Measurements from ENCODE around the gene RBM20.

RBM20 gene

DNA sequence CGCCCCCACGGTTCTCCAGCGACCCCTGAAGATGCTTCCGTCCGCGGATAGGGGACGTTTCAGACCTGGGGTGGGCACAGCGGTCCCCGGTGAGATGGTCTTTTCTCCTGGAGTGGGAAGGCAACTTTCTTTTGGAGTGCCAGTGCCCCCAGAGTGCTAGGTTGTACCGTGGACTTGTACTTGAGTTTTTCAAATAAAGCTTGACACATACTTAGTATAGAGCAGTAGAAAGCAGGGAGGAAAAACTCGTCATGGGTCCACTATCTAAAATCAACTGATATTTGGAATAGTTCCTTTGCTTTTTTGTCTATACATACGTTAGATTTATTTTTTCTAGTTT lies 28.4 kb downstream of the RBM20 start:
- no peak for DNase-seq

DNA sequence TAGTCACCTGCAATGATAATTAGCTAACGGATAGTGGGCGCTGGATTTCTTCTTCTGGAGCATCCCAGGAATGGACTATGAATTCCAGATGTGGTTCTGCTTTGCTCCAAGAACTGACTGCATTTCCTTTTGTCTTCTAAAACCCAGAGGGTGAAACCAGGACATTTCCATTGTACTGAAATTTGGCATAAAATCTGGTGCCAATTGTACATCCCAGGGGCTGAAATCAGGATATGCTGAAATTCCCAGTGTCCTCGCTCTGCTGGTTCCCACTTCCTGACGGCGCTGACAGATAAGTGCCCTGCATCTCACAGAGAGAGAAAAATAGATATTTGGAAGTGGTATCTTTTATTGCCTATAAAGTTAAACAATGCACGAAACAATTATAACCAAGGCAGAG lies 31.9 kb downstream of the RBM20 start:
- DNase-seq: no peak

GRCh38 chr10:110679486-110680272 lies 35.5 kb downstream of the RBM20 start:
- no peak for DNase-seq

- DNase-seq: no peak
Measured at GRCh38 chr10:110680273-110681020, 36.3 kb downstream of the RBM20 start.

DNA sequence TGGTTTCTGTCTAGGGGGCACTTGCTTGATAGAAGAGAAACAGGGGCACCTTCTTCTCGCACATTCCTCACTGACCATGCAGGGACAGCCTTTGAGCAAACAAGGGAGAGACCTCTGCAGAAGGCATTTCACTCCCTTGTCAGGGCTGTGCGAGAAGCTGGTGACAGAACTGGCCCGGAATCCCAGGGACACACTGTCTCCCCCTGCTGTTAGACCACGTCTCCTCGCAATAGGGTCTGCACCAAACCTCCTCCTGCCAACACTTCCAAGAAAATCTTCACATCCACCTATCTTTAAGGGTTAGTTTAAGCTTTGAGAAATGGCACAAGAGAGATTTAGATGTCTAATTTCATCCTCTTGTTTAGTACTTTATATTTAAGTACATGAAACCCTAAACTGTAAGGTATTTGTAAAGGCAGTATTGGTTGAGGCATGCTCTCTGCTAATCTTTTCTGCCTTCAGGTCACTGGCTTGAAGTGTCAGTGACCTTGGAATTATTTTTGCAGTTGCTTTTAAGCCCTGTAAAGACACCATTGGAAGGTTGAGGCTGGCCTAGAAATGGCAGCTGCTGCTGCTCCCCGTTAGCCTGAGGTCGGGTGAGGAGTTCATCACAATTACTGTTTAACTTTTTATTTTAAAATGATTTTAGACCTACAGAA lies 37.0 kb downstream of the RBM20 start:
- peak in 7 of 56 donors; percentile 4 to 20 (median 9) for DNase-seq

GRCh38 chr10:110682348-110682747 lies 38.2 kb downstream of the RBM20 start:
- DNase-seq: no peak

DNA sequence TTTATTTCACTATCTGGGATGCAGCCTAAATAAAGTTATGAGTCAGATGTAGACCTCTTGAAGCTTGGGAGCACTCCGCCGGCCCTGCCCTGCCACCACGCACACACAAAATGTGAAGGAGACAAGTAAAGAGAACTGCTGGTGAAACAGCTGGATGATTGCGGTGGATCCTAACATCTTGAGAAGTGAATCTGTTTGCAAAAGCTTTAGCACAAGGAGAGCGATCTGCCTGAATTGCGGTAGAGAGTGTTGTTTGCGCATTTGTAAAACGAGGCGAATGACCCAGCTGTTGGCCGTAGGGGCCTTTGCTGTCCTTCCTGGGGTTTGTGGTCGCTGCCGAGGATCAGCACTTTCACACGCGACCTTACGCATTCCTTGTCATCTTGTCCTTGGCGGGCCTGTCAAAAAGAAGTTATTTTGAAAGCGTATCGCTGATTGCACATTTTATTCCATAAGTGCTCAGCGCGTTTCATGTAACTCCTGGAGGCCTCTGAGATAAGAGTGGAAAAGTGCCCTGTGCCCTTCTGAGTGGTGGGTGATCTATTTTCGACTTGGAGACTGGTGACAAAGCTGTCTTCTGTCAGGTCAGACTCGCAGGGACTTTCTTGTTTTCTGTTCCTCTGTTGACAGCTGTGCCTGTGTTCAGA lies 40.8 kb downstream of the RBM20 start:
- DNase-seq: no peak

DNA sequence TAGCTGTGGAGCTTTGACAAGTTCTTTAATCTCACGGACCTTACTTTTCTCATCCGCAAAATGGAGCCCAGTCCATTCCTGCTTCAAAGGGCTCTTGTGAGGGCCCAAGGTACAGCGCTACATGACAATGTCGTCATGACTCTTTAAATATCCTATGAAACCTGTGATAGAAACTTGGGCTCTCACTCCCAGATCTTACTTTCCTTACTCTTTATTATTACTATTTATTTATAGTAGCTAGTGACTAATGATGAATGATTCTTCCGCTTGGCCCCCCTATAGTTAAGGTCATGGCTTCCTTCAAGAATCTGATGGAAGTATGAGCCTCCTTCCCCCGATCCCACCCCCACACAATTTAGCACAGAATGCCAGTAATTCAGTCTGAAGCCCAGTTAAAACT lies 41.9 kb downstream of the RBM20 start:
- DNase-seq: no peak

DNA sequence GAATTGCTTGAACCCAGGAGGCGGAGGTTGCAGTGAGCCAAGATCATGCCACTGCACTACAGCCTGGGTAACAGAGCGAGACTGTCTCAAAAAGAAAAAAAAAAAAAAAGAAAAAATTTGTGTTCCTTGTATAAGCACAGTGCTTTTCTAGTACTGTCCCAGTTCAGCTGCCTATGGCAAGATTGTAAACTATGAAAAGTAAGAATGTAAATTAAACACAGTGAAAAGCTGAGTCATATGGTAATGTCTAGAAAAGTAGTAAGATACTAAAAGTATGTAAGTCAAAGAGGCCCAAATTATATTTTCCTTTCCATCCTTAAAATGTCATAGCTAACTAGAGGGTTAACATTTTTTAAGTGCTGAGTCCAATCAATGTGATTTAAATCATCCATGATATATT lies 42.8 kb downstream of the RBM20 start:
- no peak for DNase-seq

DNA sequence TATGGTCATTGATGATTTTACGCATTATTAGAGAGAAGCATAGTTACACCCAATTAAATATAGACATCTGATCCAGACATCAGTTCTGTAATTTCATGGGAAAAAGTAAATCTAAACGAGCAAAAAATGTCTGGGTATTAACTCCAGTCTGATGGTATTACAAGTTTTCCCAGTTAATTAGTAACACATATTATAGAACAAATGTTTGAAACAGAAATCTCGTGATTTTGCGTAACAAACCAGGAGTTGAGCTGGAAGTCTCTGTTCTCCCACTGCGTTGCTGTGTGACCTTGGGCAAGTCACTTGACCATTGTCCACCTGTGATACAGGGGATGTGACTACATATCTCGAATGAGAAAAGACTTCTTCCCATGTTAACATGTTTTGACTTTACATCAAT lies 43.3 kb downstream of the RBM20 start:
- DNase-seq: no peak

GRCh38 chr10:110691139-110691538 lies 47.0 kb downstream of the RBM20 start:
- no peak for DNase-seq

- DNase-seq: no peak
Measured at GRCh38 chr10:110694263-110694662, 50.1 kb downstream of the RBM20 start.

DNA sequence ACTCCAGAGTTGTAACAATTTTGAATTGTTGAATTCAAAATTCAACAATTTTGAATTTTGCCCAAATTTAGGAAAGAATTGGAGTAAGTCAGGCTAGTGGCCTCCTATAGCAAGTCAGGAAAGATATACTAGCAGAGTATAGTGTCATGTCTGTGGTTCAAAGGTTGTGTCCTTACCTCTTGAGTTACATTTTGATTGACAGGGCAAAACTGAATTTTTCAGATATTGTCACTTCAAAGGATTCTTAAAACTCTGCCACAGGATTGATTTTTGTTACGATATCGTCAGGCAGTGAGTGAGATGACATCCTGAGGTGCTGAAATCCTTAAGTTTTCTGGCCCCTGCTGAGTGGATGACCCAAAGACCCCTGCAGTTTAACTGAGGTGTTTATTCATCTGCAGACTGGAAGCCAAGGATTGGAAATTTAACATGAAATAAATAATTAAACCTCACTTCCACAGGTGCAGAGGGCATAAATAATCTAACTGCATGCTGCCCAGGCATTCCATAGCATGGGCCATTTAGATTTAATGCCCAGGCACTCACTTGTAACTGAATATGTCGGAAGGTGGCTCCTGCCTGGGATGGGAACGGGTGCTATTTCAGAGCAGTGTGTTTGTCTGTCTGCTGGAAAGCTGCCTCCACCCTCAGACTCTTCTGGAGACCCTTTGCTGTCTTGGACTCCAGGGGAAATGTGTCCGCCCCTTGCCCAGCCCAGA lies 50.8 kb downstream of the RBM20 start:
- no peak for DNase-seq

- no peak for DNase-seq
Measured at GRCh38 chr10:110695539-110695886, 51.4 kb downstream of the RBM20 start.

GRCh38 chr10:110696436-110696835 lies 52.3 kb downstream of the RBM20 start:
- no peak for DNase-seq

DNA sequence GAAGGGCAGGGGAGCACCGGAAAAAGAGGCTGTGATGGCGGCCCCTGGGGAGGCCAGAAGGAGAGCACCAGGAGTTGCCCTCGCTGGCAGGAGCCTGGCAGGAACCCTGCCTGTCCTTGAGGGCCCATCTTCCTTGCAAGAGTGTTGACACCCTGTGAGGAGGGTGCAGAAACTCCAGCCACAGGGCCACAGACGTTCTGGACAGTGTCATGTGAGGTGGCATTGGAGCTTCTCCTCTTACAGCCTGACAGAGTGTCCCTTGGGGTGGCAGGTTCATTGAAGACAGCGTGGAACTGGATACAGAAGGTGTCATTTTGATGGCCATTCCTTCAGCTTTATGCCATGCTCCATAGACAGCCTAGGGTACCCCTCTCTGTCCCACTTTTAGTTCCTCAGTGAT lies 54.2 kb downstream of the RBM20 start:
- DNase-seq: no peak

GRCh38 chr10:110698782-110699201 lies 54.7 kb downstream of the RBM20 start:
- no peak for DNase-seq

GRCh38 chr10:110699859-110700468 lies 55.8 kb downstream of the RBM20 start:
- no peak for DNase-seq

- DNase-seq: no peak
Measured at GRCh38 chr10:110700947-110701616, 56.9 kb downstream of the RBM20 start.

DNA sequence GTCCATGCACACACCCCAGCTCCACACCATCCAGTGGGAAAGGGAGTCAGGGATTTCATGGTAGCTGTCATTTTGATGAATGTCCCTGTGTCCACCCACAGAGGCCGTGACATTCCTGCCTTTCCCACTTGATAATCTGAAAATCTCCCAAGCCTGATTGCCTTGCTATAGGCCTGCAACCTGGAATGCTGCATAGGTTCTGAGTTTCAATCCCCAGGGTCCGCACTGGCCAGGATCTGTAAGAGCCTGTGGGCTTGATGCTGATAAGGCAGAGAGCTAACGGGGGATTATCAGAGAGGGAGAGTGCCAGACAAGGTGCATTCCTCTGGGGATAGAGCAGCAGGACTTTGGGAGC lies 57.5 kb downstream of the RBM20 start:
- DNase-seq: no peak

DNA sequence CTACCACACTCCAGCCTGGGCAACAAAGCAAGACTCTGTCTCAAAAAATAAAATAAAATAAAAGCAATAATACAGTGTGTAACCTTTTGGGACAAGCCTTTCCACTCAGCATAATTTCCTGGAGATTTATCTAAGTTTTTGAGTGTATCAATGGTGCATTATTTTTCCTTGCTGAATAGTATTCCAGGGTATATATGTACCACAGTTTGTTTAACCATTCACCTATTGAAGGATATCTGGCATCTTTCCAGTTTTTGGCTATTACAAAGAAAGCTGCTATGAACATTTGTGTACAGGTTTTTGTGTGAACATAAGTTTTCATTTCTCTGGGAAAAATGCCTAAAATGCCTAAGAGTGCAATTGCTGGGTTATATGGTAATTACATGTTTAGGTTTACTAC lies 59.9 kb downstream of the RBM20 start:
- DNase-seq: no peak
